IMR-90 (cell line): ENCODE results near the gene ZFPL1. TPM values are rescaled to one million over a fixed set of nuclear protein-coding genes. Genes with fewer than 3 reads are reported as not detected.

ENCODE experiments used
- ATAC-seq: fragments of 200-7000 bp; cut with Tn5 transposase; 2 replicates; pipeline ENCODE4 v1.9.1; 2020; ENCODE audit warnings: low read depth, mild to moderate bottlenecking, moderate library complexity
- BruUV-seq: library from RNA; stranded (reverse); fragments of 400-500 nt; replicated peaks from 2 replicates; lab custom pipeline; 2021; lab: Mats Ljungman, UMichigan
- CTCF ChIA-PET: fragments of 300-600 bp; formaldehyde crosslinking; extraction: SDS; loops from one replicate; lab custom pipeline; 2021; ENCODE audit warnings: antibody characterized with exemption; lab: Yijun Ruan, JAX
- POLR2A ChIA-PET: fragments of 300-600 bp; sonication (Branson Sonifier 250); formaldehyde crosslinking; loops from one replicate; lab custom pipeline; 2022; ENCODE audit warnings: antibody characterized with exemption; ENCODE audit not compliant: unreplicated experiment; lab: Charles Lee
- DNase-seq: peaks from one replicate; pipeline ENCODE4 v3.0.0; 2013
- H2AFZ ChIP-seq: replicated peaks from 2 replicates; pipeline ENCODE3; 2013; ENCODE audit warnings: low read length, mild to moderate bottlenecking; ENCODE audit not compliant: poor library complexity
- H2AK5ac ChIP-seq: 2 replicates; pipeline ENCODE4 v1.6.1; 2013; ENCODE audit warnings: low read depth, low read length, inconsistent platforms
- H2AK9ac ChIP-seq: replicated peaks from 2 replicates; pipeline ENCODE3; 2013; ENCODE audit warnings: mild to moderate bottlenecking, low read depth, low read length, moderate library complexity; ENCODE audit not compliant: poor library complexity
- H2BK120ac ChIP-seq: 2 replicates; pipeline ENCODE4 v1.6.1; 2013; ENCODE audit warnings: low read depth, low read length, inconsistent platforms
- H2BK15ac ChIP-seq: 3 replicates; pipeline ENCODE4 v1.6.1; 2013; ENCODE audit warnings: low read depth, low read length, inconsistent platforms
- H2BK20ac ChIP-seq: 2 replicates; pipeline ENCODE4 v1.6.1; 2013; ENCODE audit warnings: low read depth, mild to moderate bottlenecking, inconsistent platforms, low read length, moderate library complexity
- H2BK5ac ChIP-seq: 2 replicates; pipeline ENCODE4 v1.6.1; 2013; ENCODE audit warnings: mild to moderate bottlenecking, low read depth, low read length, inconsistent platforms; ENCODE audit not compliant: poor library complexity, severe bottlenecking
- H3K14ac ChIP-seq: replicated peaks from 2 replicates; pipeline ENCODE4 v1.6.1; 2013; ENCODE audit warnings: low read depth, low read length, inconsistent platforms
- H3K18ac ChIP-seq: 2 replicates; pipeline ENCODE4 v1.6.1; 2013; ENCODE audit warnings: low read depth, low read length, control low read depth
- H3K23ac ChIP-seq: 2 replicates; pipeline ENCODE4 v1.6.1; 2013; ENCODE audit warnings: low read depth, low read length, inconsistent platforms
- H3K27ac ChIP-seq: 2 replicates; pipeline ENCODE4 v1.5.1; 2013; ENCODE audit warnings: mild to moderate bottlenecking, control low read depth, low read length; ENCODE audit not compliant: insufficient read depth
- H3K27me3 ChIP-seq: 2 replicates; pipeline ENCODE4 v1.6.1; 2013; ENCODE audit warnings: low read length; ENCODE audit not compliant: control insufficient read depth, insufficient read depth
- H3K36me3 ChIP-seq: 2 replicates; pipeline ENCODE4 v1.6.1; 2013; ENCODE audit warnings: low read length, mixed read lengths; ENCODE audit not compliant: control insufficient read depth, insufficient read depth
- H3K4ac ChIP-seq: 2 replicates; pipeline ENCODE4 v1.6.1; 2013; ENCODE audit warnings: low read depth, low read length, inconsistent platforms
- H3K4me1 ChIP-seq: 2 replicates; pipeline ENCODE4 v1.6.1; 2013; ENCODE audit warnings: low read length, mixed read lengths; ENCODE audit not compliant: control insufficient read depth, insufficient read depth
- H3K4me2 ChIP-seq: 2 replicates; pipeline ENCODE4 v1.6.1; 2013; ENCODE audit warnings: low read depth, mild to moderate bottlenecking, control low read depth, low read length, moderate library complexity
- H3K4me3 ChIP-seq: 2 replicates; pipeline ENCODE4 v1.5.1; 2013; ENCODE audit warnings: low read depth, mild to moderate bottlenecking, control low read depth, low read length, moderate library complexity; ENCODE audit not compliant: insufficient read depth
- H3K56ac ChIP-seq: 2 replicates; pipeline ENCODE4 v1.6.1; 2013; ENCODE audit warnings: low read length, inconsistent platforms; ENCODE audit not compliant: insufficient read depth; ENCODE audit errors: extremely low read depth
- H3K79me1 ChIP-seq, 2 experiments: 2 replicates each; pipeline ENCODE4 v1.6.1; 2013; ENCODE audit warnings: low read length in 2 of 2, inconsistent platforms in 1 of 2, low read depth in 1 of 2
- H3K9ac ChIP-seq: 2 replicates; pipeline ENCODE4 v1.6.1; 2013; ENCODE audit warnings: low read depth, low read length, control low read depth
- H3K9me1 ChIP-seq: 2 replicates; pipeline ENCODE4 v1.6.1; 2013; ENCODE audit warnings: low read length, inconsistent platforms; ENCODE audit not compliant: insufficient read depth
- H3K9me3 ChIP-seq: 2 replicates; pipeline ENCODE4 v1.6.1; 2013; ENCODE audit warnings: low read length; ENCODE audit not compliant: control insufficient read depth, insufficient read depth
- H4K20me1 ChIP-seq: 2 replicates; pipeline ENCODE4 v1.6.1; 2013; ENCODE audit warnings: low read length, inconsistent platforms; ENCODE audit not compliant: insufficient read depth
- H4K5ac ChIP-seq: 2 replicates; pipeline ENCODE4 v1.6.1; 2013; ENCODE audit warnings: mild to moderate bottlenecking, low read depth, low read length, control low read depth
- H4K8ac ChIP-seq, 2 experiments: 2 replicates each; pipeline ENCODE4 v1.6.1; 2013; ENCODE audit warnings: low read depth in 2 of 2, low read length in 2 of 2, control low read depth in 1 of 2, inconsistent platforms in 1 of 2
- H4K91ac ChIP-seq: 2 replicates; pipeline ENCODE4 v1.6.1; 2013; ENCODE audit warnings: low read depth, low read length, inconsistent platforms; ENCODE audit not compliant: insufficient read depth
- BHLHE40 ChIP-seq: fragments of 150-350 bp; IDR thresholded peaks from 2 replicates; pipeline ENCODE4 v1.6.1; 2016; ENCODE audit warnings: mild to moderate bottlenecking, low read depth, low read length
- CEBPB ChIP-seq: IDR thresholded peaks from 2 replicates; pipeline ENCODE4 v1.6.1; 2012; ENCODE audit warnings: low read depth, low read length, improper control_type of control experiment
- CHD1 ChIP-seq: IDR thresholded peaks from 2 replicates; pipeline ENCODE4 v1.6.1; 2012; ENCODE audit warnings: low read depth, low read length, improper control_type of control experiment
- CTCF ChIP-seq: conservative IDR thresholded peaks from 2 replicates; pipeline ENCODE4 v1.5.1; 2012; ENCODE audit warnings: mild to moderate bottlenecking, low read depth, low read length, improper control_type of control experiment
- ELK1 ChIP-seq: fragments of 150-350 bp; IDR thresholded peaks from 2 replicates; pipeline ENCODE4 v1.6.1; 2016; ENCODE audit warnings: low read depth, mild to moderate bottlenecking, low read length, moderate library complexity, borderline replicate concordance
- FOS ChIP-seq: fragments of 150-350 bp; IDR thresholded peaks from 2 replicates; pipeline ENCODE4 v1.6.1; 2016; ENCODE audit warnings: low read depth, low read length
- MAFK ChIP-seq: IDR thresholded peaks from 2 replicates; pipeline ENCODE4 v1.6.1; 2012; ENCODE audit warnings: low read depth, low read length, improper control_type of control experiment
- MAZ ChIP-seq: IDR thresholded peaks from 2 replicates; pipeline ENCODE4 v1.6.1; 2012; ENCODE audit warnings: low read depth, mild to moderate bottlenecking, low read length, improper control_type of control experiment, moderate library complexity, borderline replicate concordance
- NFE2L2 ChIP-seq: fragments of 150-350 bp; IDR thresholded peaks from 2 replicates; pipeline ENCODE4 v1.6.1; 2016; ENCODE audit warnings: low read depth, mild to moderate bottlenecking, low read length
- POLR2A ChIP-seq: IDR thresholded peaks from 2 replicates; pipeline ENCODE4 v1.6.1; 2012; ENCODE audit warnings: mild to moderate bottlenecking, low read depth, low read length
- RCOR1 ChIP-seq: IDR thresholded peaks from 2 replicates; pipeline ENCODE4 v1.6.1; 2012; ENCODE audit warnings: mild to moderate bottlenecking, low read length, improper control_type of control experiment; ENCODE audit not compliant: insufficient replicate concordance
- RFX5 ChIP-seq: IDR thresholded peaks from 2 replicates; pipeline ENCODE4 v1.8.0; 2012; ENCODE audit warnings: low read depth, mild to moderate bottlenecking, low read length, moderate library complexity
- SMC3 ChIP-seq: fragments of 150-350 bp; IDR thresholded peaks from 2 replicates; pipeline ENCODE4 v1.6.1; 2016; ENCODE audit warnings: low read depth, mild to moderate bottlenecking, antibody characterized with exemption, low read length, moderate library complexity
- WGBS, 2 experiments: methylation state at CpG; one replicate each; pipeline versions ENCODE4 v1.1.5 to v1.1.7; 2013; ENCODE audit warnings: missing lambda C conversion rate in 2 of 2; ENCODE audit not compliant: insufficient read length in 1 of 2; ENCODE audit errors: extremely low coverage in 2 of 2; 5-methylcytosine and 5-hydroxymethylcytosine counted together
- dilution Hi-C: fragments of 300-500 bp; cut with HindIII; formaldehyde crosslinking; loops from one replicate; pipeline ENCODE4 v1.14.3; 2018; ENCODE audit warnings: low sequenced_read_pairs; ENCODE audit not compliant: unreplicated experiment
- in situ Hi-C: fragments of 300-500 bp; cut with MboI; formaldehyde crosslinking; loops from 3 replicates; pipeline ENCODE4 v1.14.3; 2019; ENCODE audit warnings: low sequenced_read_pairs, inconsistent platforms, mixed read lengths
- intact Hi-C: fragments of 100-400 bp; cut with micrococcal nuclease; formaldehyde crosslinking; loops from 2 replicates; pipeline ENCODE4 v1.10.0; 2022
- polyA plus RNA-seq, 3 experiments: library from polyadenylated mRNA; depleted of rRNA; stranded (reverse); fragments of >200 nt; gene quantifications; 2 replicates each; pipeline ENCODE4 v1.2.3, GENCODE V29; 2012; ENCODE audit warnings: low replicate concordance in 1 of 3
- total RNA-seq: library from RNA; depleted of rRNA; stranded (reverse); fragments of >200 nt; gene quantifications from 2 replicates; pipeline ENCODE4 v1.2.3, GENCODE V29; 2012

Gene ZFPL1
- total and polyA plus RNA-seq, 2 of the 4 experiments (the other 2 are of a cell fraction), result 24.0 to 67.5 TPM

- Histone ChIP-seq H2BK20ac (no peak overlapping the region), H4K91ac (no peak overlapping the region), H3K36me3 (peaks cover 10% of the 10 kb centered on the region), H2AK5ac (no peak overlapping the region), H4K20me1 (peaks cover 11% of the 10 kb centered on the region; the same call in 1 of the 2 replicates), H4K8ac (no peak overlapping the region), H3K23ac (no peak overlapping the region), H3K9ac (no peak overlapping the region), H2BK5ac (no peak overlapping the region), H3K18ac (no peak overlapping the region), H2AK9ac (peak overlapping the region; percentile 67), H2BK120ac (no peak overlapping the region), H3K4me3 (no peak overlapping the region), H4K5ac (no peak overlapping the region), H3K27me3 (no peaks in the 10 kb centered on the region), H3K9me1 (0 out of 2 replicates have a peak, but pooled peaks cover 2% of the 10 kb centered on the region), H3K4me2 (no peak overlapping the region), H3K4ac (no peak overlapping the region), H3K14ac (no peak overlapping the region), H3K4me1 (peaks cover 20% of the 10 kb centered on the region), H2BK15ac (no peak overlapping the region), H3K79me1 (peaks cover 0 to 29% of the 10 kb centered on the region in 2 experiments), H3K27ac (no peak overlapping the region), H2AFZ (no peak overlapping the region), H3K56ac (no peak overlapping the region), H3K9me3 (no peaks in the 10 kb centered on the region)
- ATAC-seq (no peak), DNase-seq (no peak)
- no TSS peak for BruUV-seq
- intact Hi-C loops (loop anchor here (5.0 kb wide), 1 partner anchor 138 kb away; no protein-coding TSS in a partner anchor), dilution Hi-C loops (no loop called here), in situ Hi-C loops (no loop called here)
- ChIA-PET POLR2A (no interaction called here), CTCF (interaction anchor here (0.6 kb wide), 1 partner anchor 598 kb away, joined by 3 read pairs; no protein-coding TSS in a partner anchor)
- TF ChIP-seq CEBPB, result no peak
- no peak for TF ChIP-seq BHLHE40
- no peak for TF ChIP-seq FOS
- no peak for TF ChIP-seq POLR2A
- no peak for TF ChIP-seq CHD1
- no peak for TF ChIP-seq RCOR1
- TF ChIP-seq RFX5, result no peak
- TF ChIP-seq SMC3, result no peak
- TF ChIP-seq NFE2L2, result no peak
- no peak for TF ChIP-seq MAFK
- no peak for TF ChIP-seq ELK1
- TF ChIP-seq MAZ, result no peak
- TF ChIP-seq CTCF, result no peak
- WGBS, 2 experiments, result 97% methylated on average over 3 of the region's 6 CpGs; no CpG with 5 or more reads in 1 of the 2 experiments
These were observed 29.8 kb downstream of the ZFPL1 start for GRCh38 chr11:65113839-65114238.
